ENCODE results near the gene NDUFS2. TPM values are rescaled to one million over a fixed set of nuclear protein-coding genes. Genes with fewer than 3 reads are reported as not detected.

Gene NDUFS2
- 66.3 TPM for total RNA-seq
- long read RNA-seq, transcript NDUFS2-202 (13 exons, 2,064 nt) = major isoform, 7 of 123 reads
- long read RNA-seq, partial matches to known transcripts = 103 of 123 reads
- long read RNA-seq, other reads (novel, unspliced or antisense) = 13 of 123 reads

DNA sequence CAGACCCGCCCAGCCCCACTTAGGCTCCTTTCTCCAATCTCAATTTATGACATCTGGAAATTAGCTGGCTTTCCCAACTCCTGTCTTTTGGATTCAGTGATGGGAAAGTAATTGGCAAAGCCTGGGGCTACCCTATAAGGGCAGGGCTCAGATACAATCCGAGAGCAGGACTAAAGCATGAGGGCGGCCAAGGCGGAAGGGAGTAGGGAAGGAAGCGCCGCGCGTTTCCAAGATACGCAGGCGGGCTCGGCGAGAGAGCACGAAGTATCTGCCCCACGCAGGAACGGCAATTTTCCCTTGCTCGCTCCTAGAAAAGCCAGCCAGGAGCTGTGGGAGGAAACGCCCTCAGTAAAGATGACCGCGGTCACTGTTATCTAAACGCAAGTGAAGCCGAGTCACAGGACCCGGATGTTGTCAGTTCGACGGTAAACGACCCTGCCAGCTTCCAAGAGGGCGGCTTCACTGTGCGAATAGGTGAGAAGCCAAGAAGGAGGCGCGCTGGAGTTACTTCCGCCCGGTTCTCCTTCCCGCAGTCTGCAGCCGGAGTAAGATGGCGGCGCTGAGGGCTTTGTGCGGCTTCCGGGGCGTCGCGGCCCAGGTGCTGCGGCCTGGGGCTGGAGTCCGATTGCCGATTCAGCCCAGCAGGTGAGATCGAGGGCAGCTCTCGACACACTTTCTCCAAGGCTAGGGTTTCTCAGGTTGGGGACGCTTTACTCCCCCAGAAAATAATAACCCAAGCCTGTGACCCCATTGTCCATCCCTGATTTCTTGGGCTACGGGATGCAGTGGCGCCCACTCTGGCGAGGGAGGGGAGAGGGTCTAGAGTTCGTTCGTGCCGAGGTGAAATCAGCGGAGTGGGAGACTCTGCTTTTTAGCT, at the start of gene NDUFS2:
NDUFS2 (plus strand) TSS at position 532 of the 877 bp plus-strand sequence; CDS start at position 551, 19 bp downstream.
- peak; percentile 99 for DNase-seq
- Histone ChIP-seq H3K36me3 (peaks cover 37% of the 10 kb centered on the region), H3K9me3 (no peaks in the 10 kb centered on the region), H3K4me1 (peaks cover 94% of the 10 kb centered on the region), H3K27ac (peak within 1 kb of the TSS; percentile 93), H3K4me3 (peak within 1 kb of the TSS; percentile 95), H3K27me3 (ENCODE audit: low read depth) (no peaks in the 10 kb centered on the region)
- peak; percentile 96 for ATAC-seq
- TF ChIP-seq, protein P1, sequence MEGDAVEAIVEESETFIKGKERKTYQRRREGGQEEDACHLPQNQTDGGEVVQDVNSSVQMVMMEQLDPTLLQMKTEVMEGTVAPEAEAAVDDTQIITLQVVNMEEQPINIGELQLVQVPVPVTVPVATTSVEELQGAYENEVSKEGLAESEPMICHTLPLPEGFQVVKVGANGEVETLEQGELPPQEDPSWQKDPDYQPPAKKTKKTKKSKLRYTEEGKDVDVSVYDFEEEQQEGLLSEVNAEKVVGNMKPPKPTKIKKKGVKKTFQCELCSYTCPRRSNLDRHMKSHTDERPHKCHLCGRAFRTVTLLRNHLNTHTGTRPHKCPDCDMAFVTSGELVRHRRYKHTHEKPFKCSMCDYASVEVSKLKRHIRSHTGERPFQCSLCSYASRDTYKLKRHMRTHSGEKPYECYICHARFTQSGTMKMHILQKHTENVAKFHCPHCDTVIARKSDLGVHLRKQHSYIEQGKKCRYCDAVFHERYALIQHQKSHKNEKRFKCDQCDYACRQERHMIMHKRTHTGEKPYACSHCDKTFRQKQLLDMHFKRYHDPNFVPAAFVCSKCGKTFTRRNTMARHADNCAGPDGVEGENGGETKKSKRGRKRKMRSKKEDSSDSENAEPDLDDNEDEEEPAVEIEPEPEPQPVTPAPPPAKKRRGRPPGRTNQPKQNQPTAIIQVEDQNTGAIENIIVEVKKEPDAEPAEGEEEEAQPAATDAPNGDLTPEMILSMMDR (IDR thresholded peaks at IDR 0.05) = no peak
- intact Hi-C loops (cut with DNase I) = no loop called here

DNA sequence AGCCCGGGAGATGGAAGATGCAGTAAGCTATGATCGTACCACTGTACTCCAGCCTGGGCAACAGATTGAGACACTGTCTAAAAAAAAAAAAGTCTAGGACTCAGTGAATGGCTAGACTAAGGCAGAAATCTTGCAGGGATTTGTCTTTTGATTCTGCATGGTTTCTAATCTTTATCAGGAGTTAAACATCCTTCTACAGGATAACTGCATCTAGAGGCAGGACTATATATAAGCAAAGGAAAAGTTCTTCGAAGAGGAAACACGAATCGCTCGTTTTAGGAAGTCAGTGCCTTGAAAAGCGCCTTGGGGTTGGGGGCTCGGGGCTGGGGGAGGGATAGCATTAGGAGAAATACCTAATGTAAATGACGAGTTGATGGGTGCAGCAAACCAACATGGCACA, 49.0 kb upstream of the NDUFS2 start:
- Histone ChIP-seq H3K9me3 (no peaks in the 10 kb centered on the region), H3K4me3 (peak overlapping the region; percentile 80), H3K27ac (peak overlapping the region; percentile 91), H3K36me3 (peaks cover 16% of the 10 kb centered on the region), H3K4me1 (peaks cover 15% of the 10 kb centered on the region), H3K27me3 (ENCODE audit: low read depth) (no peaks in the 10 kb centered on the region)
- intact Hi-C loops (cut with DNase I) = no loop called here
- TF ChIP-seq, protein P1 (IDR thresholded peaks at IDR 0.05) = no peak
- no peak for DNase-seq
- ATAC-seq = no peak

DNA sequence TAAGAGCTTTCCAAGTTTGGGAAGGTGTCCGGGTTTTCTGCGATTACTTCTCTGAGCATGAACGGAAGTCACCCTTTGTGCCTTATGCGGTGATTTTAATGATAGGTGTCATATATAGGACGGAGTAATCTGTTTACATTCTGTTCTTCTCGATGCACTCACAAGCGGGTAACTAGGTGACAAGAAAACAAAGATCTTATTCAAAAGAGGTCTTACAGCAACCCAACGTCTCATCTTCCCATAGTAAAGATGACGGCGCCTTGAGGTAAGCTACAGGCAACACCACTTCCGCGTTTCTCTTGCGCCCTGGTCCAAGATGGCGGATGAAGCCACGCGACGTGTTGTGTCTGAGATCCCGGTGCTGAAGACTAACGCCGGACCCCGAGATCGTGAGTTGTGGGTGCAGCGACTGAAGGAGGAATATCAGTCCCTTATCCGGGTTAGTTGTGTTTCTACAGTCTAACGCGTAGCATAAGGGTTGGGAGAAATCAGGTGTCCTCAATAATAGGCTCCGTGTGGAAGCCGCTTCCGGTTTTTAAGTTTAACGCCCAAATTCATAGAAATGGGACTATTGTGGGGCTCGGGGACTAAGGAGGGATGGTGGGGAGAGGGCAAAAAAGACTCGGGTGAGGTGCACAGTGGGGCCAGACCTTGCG, 48.4 kb upstream of the NDUFS2 start, which contains the start of gene UFC1:
UFC1 (plus strand) TSS at position 297 of the 656 bp plus-strand sequence; CDS start at position 317, 20 bp downstream.
- H3K9me3 ChIP-seq = no peaks in the 10 kb centered on the region
- H3K27me3 ChIP-seq (ENCODE audit: low read depth) = no peaks in the 10 kb centered on the region
- intact Hi-C loops (cut with DNase I) = no loop called here
- TF ChIP-seq, protein P1 (IDR thresholded peaks at IDR 0.05) = no peak
- peak within 1 kb of the TSS; percentile 91 for H3K27ac ChIP-seq
- H3K4me1 ChIP-seq = peaks cover 22% of the 10 kb centered on the region
- peak within 1 kb of the TSS; percentile 80 for H3K4me3 ChIP-seq
- DNase-seq (peak; percentile 89), ATAC-seq (peak; percentile 93 to 98)
- peaks cover 20% of the 10 kb centered on the region for H3K36me3 ChIP-seq

DNA sequence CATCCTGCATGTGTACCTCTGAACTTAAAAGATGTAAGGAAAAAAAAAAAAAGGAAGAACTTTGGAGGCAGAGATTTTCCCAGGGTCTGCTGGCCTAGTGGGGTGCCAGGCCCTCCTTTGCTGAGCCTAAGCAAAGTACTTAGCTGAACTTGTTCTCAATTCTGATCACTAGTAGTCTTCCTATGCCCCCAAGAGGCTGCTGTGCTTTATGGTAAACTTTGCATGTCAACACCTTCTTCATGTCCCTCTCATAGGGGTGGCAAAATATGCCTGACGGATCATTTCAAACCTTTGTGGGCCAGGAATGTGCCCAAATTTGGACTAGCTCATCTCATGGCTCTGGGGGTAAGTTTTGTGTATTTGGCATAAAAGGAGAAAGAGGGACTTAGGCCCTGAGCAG, 44.3 kb upstream of the NDUFS2 start:
- no peak overlapping the region for H3K27ac ChIP-seq
- no peaks in the 10 kb centered on the region for H3K9me3 ChIP-seq
- peaks cover 48% of the 10 kb centered on the region for H3K4me1 ChIP-seq
- TF ChIP-seq, protein P1 (IDR thresholded peaks at IDR 0.05) = no peak
- DNase-seq = no peak
- intact Hi-C loops (cut with DNase I) = no loop called here
- no peaks in the 10 kb centered on the region for H3K27me3 ChIP-seq (ENCODE audit: low read depth)
- peaks cover 40% of the 10 kb centered on the region for H3K36me3 ChIP-seq
- no peak for ATAC-seq
- no peak overlapping the region for H3K4me3 ChIP-seq

DNA sequence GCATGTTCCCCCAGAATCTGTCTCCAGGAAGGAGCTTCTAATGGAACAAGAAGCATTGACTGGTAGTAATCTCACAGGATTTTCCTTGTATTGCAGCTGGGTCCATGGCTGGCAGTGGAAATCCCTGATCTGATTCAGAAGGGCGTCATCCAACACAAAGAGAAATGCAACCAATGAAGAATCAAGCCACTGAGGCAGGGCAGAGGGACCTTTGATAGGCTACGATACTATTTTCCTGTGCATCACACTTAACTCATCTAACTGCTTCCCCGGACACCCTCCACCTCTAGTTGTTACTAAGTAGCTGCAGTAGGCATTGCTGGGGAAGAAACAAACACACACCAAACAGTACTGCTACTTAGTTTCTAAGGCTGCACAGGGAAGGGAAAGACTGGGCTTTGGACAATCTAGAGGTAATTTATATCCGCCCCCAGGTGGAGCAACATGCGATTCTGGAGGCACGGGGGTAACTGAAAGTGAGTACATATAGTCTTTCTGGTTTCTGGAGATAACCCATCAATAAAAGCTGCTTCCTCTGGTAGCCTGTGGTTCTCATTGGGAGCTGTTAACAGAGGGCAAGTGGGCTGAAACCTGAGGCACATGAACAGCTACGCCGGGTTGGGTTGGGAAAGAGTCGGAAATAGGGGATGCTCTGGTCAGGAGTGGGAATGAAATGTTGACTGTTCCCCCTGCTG, 43.7 kb upstream of the NDUFS2 start:
- peaks cover 43% of the 10 kb centered on the region for H3K4me1 ChIP-seq
- no peaks in the 10 kb centered on the region for H3K27me3 ChIP-seq (ENCODE audit: low read depth)
- H3K27ac ChIP-seq = peak overlapping the region; percentile 88
- ATAC-seq (no peak), DNase-seq (no peak)
- peak overlapping the region; percentile 98 for H3K4me3 ChIP-seq
- intact Hi-C loops (cut with DNase I) = no loop called here
- TF ChIP-seq, protein P1 (IDR thresholded peaks at IDR 0.05) = no peak
- H3K9me3 ChIP-seq = no peaks in the 10 kb centered on the region
- peaks cover 46% of the 10 kb centered on the region for H3K36me3 ChIP-seq
